ENCODE data around the gene AGAP1.

The AGAP1 gene

DNA sequence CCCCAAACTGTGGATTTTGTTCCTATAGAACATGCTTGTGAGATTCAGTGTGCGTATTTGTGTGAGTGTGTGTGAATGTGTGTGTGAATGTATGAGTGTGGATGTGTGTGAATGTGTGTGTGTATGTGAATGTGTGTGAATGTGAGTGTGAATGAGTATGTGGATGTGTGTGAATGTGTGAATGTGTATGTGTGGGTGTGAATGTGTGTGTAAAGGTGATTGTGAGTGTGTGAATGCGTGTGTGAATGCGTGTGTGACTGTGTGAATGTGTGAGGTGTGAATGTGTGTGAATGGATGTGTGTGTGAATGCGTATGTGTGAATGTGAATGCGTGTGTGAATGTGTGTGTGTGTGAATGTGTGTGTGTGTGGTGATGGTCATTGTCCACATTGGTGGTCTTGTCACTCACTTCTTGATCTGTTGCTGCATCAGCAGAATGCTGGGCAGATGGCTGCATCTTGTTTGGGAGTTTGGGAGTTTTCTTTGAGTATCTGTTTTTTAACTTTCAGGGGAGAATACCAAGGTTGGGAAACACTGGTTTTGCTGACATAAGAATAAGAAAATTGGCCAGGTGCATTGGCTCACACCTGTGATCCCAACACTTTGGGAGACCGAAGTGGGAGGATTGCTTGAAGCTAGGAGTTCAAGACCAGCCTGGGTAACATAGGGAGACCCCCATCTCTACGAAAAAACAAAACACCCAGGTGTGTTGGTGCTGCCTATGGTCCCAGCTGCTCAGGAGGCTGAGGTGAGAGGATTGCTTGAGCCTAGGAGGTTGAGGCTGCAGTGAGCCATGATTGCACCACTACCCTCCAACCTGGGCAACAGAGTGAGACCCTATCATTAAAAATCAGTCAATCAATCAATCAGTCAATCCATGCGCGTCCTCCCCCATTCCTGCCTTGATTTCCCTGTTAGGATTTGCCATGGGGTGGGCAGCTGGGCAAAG, 18.2 kb downstream of the AGAP1 start:
- no peaks in the 10 kb centered on the region for H3K27me3 ChIP-seq (replicated peaks; ENCODE audit: control insufficient read depth, insufficient read depth, low read length)
- H3K4me3 ChIP-seq (ENCODE audit: low read length), result no peak overlapping the region
- no peak for DNase-seq (ENCODE audit: low read depth)
- H3K4me1 ChIP-seq (ENCODE audit: control insufficient read depth, insufficient read depth, low read length), result peaks cover 8% of the 10 kb centered on the region
- no peaks in the 10 kb centered on the region for H3K9me3 ChIP-seq (ENCODE audit: control insufficient read depth, low read length)
- H3K36me3 ChIP-seq (ENCODE audit: control insufficient read depth, insufficient read depth, low read length, severe bottlenecking), result no peaks in the 10 kb centered on the region
- no peak overlapping the region for H3K9ac ChIP-seq (ENCODE audit: low read length)

DNA sequence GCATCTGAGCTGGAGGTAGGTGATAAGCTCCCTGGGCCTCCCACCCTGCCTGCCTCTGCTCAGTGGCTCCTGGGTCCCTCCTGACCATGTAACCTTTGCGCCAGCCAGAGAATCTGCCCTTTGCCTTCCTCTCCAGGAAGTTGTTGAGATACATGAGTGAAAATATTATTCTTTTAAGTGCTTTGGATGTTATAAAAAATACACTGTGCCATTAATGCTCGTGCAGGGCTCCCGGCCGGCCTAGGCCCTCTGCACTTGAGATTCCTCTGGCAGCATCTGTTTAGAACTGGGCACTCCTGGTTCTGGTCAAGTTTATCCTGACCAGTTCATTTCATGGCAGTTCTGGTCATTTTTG, 18.8 kb downstream of the AGAP1 start:
- Histone ChIP-seq H3K9me3 (ENCODE audit: control insufficient read depth, low read length) (no peaks in the 10 kb centered on the region), H3K4me3 (ENCODE audit: low read length) (no peak overlapping the region), H3K4me1 (ENCODE audit: control insufficient read depth, insufficient read depth, low read length) (peaks cover 8% of the 10 kb centered on the region), H3K9ac (ENCODE audit: low read length) (no peak overlapping the region), H3K27me3 (replicated peaks; ENCODE audit: control insufficient read depth, insufficient read depth, low read length) (no peaks in the 10 kb centered on the region), H3K36me3 (ENCODE audit: control insufficient read depth, insufficient read depth, low read length, severe bottlenecking) (no peaks in the 10 kb centered on the region)
- no peak for DNase-seq (ENCODE audit: low read depth)

DNA sequence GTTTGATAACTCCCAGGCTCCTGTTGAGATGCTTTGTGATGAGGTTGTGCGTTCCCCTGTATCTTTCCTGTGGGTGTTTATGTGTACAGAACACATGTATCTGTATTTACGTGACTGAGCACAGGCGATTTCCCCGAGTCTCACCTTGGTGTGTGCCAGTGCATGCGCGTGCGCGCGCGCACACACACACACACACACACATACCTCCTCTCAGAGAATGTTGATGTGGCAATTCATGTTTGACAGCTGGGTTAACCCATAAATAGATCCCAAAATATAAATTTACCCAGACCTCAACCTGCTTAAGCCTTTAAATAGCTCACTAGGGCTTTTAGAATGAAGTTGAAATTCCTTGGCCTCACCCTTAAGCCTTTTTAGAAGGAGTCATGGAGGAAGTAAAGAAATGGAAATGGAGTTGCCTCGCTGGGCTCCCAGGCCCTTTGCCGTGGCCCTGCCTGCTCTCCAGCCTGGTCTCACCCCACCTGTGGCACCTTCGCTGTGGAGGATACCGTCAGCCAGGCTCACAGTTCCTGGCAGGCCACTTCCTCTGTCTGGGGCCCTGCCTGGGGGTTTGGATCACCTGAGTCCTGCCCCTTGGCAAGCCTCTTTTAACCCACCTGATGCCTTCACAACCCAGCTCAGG, 20.3 kb downstream of the AGAP1 start:
- Histone ChIP-seq H3K9ac (ENCODE audit: low read length) (no peak overlapping the region), H3K36me3 (ENCODE audit: control insufficient read depth, insufficient read depth, low read length, severe bottlenecking) (no peaks in the 10 kb centered on the region), H3K9me3 (ENCODE audit: control insufficient read depth, low read length) (no peaks in the 10 kb centered on the region), H3K4me3 (ENCODE audit: low read length) (no peak overlapping the region), H3K27me3 (replicated peaks; ENCODE audit: control insufficient read depth, insufficient read depth, low read length) (no peaks in the 10 kb centered on the region), H3K4me1 (ENCODE audit: control insufficient read depth, insufficient read depth, low read length) (peaks cover 8% of the 10 kb centered on the region)
- no peak for DNase-seq (ENCODE audit: low read depth)

DNA sequence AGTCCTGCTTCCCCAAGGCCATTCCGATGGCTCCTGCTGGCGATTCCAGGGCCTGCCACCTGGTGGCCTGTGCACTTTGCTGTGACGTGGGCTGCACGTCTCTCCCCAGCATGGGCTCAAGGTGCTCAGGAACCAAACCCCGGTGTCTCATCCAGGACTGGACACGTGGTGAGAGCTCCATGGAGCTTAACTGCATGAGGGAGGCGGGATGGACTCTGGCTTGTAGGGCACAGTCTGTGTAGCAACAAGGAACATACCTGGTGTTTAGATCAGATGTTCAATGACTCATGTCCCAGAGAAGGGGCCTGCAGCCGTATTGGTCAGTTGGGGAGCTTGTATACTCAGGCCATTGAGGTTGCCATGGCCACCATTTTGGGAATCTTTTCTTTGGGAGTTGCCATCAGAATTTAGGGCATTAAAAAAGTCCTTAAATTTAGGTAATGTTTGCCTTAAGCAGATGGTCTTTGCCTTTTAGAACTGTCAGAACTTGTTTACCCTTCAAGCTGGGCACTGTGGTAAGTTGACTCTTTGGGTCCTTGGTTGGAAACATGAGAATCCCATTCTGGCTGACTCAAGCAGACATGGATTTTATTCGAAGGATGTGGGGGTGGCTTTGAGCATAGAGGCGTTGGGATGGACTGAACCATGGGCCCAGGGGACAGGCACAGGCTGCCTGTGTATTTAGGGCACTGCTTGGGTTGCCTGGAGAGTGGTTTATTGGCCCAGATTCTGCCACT, 21.0 kb downstream of the AGAP1 start:
- no peak overlapping the region for H3K4me3 ChIP-seq (ENCODE audit: low read length)
- no peaks in the 10 kb centered on the region for H3K36me3 ChIP-seq (ENCODE audit: control insufficient read depth, insufficient read depth, low read length, severe bottlenecking)
- H3K4me1 ChIP-seq (ENCODE audit: control insufficient read depth, insufficient read depth, low read length), result peaks cover 8% of the 10 kb centered on the region
- H3K9ac ChIP-seq (ENCODE audit: low read length), result no peak overlapping the region
- no peak for DNase-seq (ENCODE audit: low read depth)
- H3K9me3 ChIP-seq (ENCODE audit: control insufficient read depth, low read length), result no peaks in the 10 kb centered on the region
- H3K27me3 ChIP-seq (replicated peaks; ENCODE audit: control insufficient read depth, insufficient read depth, low read length), result no peaks in the 10 kb centered on the region

DNA sequence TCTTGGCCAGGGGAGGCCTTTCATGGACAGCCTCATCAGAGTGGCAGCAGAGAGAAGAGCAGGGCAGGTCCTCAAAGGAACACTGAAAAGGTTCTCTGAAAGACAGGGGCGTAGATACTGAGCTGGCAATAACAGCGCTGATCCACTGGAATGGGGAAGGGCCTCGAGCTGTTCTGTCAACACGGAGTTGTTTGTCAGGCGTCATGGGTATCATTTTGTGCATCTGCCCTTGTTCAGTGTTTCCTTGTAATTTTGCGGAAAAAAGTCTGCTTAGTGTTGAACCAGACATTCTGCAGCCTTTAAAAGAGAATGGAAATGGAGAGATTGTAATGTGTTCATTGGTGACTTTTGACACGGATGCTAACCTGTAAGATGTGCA, 21.5 kb downstream of the AGAP1 start:
- H3K9me3 ChIP-seq (ENCODE audit: control insufficient read depth, low read length), result no peaks in the 10 kb centered on the region
- H3K27me3 ChIP-seq (replicated peaks; ENCODE audit: control insufficient read depth, insufficient read depth, low read length), result no peaks in the 10 kb centered on the region
- H3K4me3 ChIP-seq (ENCODE audit: low read length), result no peak overlapping the region
- DNase-seq (ENCODE audit: low read depth), result no peak
- H3K9ac ChIP-seq (ENCODE audit: low read length), result no peak overlapping the region
- H3K4me1 ChIP-seq (ENCODE audit: control insufficient read depth, insufficient read depth, low read length), result peaks cover 8% of the 10 kb centered on the region
- no peaks in the 10 kb centered on the region for H3K36me3 ChIP-seq (ENCODE audit: control insufficient read depth, insufficient read depth, low read length, severe bottlenecking)

DNA sequence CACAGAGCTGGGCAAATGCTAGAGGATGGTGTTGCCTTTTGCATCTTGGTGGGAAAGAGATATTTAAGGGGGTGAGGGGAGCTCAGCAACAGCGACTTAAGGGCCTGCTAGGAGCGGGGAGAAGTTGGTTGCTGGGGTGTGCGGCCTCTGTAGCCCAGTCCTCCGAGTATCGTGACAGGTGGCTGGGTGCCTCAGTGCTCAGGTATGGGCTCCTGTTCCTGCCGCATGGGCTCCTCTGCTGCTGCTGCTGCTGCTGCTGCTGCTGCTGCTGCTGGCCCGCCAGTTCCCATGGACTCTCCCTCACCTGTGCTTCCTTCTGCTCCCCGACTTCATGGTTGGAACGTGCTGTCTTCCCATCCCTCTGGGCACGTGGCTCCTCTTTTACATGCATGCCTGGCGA, 22.0 kb downstream of the AGAP1 start:
- H3K36me3 ChIP-seq (ENCODE audit: control insufficient read depth, insufficient read depth, low read length, severe bottlenecking), result no peaks in the 10 kb centered on the region

DNA sequence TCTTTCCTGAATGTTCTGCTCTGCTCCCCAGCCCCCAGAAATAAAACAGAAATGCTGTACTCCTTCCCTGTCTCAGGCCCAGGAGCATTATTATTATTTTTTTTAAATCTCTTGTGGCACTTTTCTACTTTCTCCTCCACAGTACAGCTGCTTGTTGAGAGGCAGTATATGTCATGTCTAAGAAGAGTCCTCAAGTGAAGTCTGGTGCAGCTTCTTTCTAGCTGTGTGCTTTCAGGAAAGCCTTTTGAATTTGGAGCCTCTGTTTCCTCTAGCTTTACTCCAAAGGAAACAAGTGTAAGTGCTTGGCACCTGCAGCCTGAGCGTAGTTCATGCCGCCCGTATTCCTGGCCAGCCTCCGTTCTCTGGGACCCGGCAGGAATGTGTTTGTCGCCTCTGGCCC, 22.4 kb downstream of the AGAP1 start:
- DNase-seq (ENCODE audit: low read depth), result no peak
- Histone ChIP-seq H3K4me1 (ENCODE audit: control insufficient read depth, insufficient read depth, low read length) (peaks cover 5% of the 10 kb centered on the region), H3K4me3 (ENCODE audit: low read length) (no peak overlapping the region), H3K9ac (ENCODE audit: low read length) (no peak overlapping the region), H3K9me3 (ENCODE audit: control insufficient read depth, low read length) (no peaks in the 10 kb centered on the region), H3K36me3 (ENCODE audit: control insufficient read depth, insufficient read depth, low read length, severe bottlenecking) (no peaks in the 10 kb centered on the region), H3K27me3 (replicated peaks; ENCODE audit: control insufficient read depth, insufficient read depth, low read length) (no peaks in the 10 kb centered on the region)

More for the DNA sequence above, 22.0 kb downstream of the AGAP1 start:
- no peaks in the 10 kb centered on the region for H3K9me3 ChIP-seq (ENCODE audit: control insufficient read depth, low read length)
- no peaks in the 10 kb centered on the region for H3K27me3 ChIP-seq (replicated peaks; ENCODE audit: control insufficient read depth, insufficient read depth, low read length)
- H3K9ac ChIP-seq (ENCODE audit: low read length), result no peak overlapping the region
- DNase-seq (ENCODE audit: low read depth), result no peak
- H3K4me1 ChIP-seq (ENCODE audit: control insufficient read depth, insufficient read depth, low read length), result peaks cover 8% of the 10 kb centered on the region
- H3K4me3 ChIP-seq (ENCODE audit: low read length), result no peak overlapping the region

DNA sequence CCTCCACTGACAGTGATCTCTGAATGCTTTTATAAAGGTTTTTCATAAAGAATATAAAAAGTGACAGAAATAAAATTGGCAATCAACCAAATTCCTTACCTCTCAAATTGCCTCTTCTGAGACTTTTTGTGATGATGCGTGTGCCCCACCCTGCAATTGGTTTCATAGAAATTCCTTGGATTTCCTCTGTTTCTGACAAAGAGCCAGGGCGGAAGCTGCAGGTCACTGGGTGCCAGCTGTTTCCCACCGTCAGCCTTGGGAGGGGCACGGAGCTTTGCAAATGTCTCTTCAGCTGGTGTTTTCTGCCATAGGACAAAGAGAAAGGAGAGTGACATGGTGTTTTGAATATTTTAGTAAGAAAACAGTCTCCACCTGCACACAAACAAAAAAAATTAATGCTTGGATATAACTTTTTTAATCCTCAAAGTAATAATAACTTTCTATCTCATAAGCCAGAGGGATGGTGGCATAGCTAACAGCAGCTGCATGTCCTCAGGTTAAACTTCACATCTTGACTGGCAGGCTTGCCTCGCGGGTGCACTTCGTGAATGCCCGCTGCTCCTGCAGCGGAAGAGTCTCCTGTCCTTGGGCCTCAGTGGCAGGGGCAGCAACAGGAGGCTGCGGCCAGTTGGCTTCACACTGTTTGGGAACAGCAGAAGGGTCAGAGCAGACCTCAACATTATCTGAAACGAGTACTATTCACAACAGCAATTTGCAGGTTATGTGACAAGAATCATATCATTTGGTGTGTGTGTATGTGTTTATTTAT, 24.7 kb downstream of the AGAP1 start:
- Histone ChIP-seq H3K4me1 (ENCODE audit: control insufficient read depth, insufficient read depth, low read length) (peaks cover 6% of the 10 kb centered on the region), H3K4me3 (ENCODE audit: low read length) (no peak overlapping the region), H3K36me3 (ENCODE audit: control insufficient read depth, insufficient read depth, low read length, severe bottlenecking) (no peaks in the 10 kb centered on the region), H3K9me3 (ENCODE audit: control insufficient read depth, low read length) (no peaks in the 10 kb centered on the region), H3K9ac (ENCODE audit: low read length) (no peak overlapping the region), H3K27me3 (replicated peaks; ENCODE audit: control insufficient read depth, insufficient read depth, low read length) (no peaks in the 10 kb centered on the region)
- DNase-seq (ENCODE audit: low read depth), result no peak

DNA sequence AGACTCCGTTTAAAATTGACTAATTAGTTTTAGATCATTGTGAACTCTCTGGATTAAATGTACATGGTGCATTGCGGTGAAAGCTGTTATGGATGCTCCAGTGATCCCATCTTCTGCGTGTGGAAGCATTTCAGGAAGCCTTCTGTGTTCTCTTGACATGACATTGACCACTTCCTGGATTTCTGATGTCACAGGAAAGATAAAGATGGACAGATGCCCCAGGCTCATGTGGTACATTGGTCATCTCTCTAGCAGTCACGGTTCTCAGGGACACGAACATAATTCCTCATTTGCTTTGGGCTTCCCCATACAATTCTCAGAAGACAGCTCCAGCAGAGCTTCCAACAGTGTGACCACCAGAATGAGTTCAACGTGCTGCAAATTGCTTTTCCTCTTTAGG, 26.9 kb downstream of the AGAP1 start:
- H3K4me1 ChIP-seq (ENCODE audit: control insufficient read depth, insufficient read depth, low read length), result peaks cover 6% of the 10 kb centered on the region
- H3K4me3 ChIP-seq (ENCODE audit: low read length), result no peak overlapping the region
- no peaks in the 10 kb centered on the region for H3K27me3 ChIP-seq (replicated peaks; ENCODE audit: control insufficient read depth, insufficient read depth, low read length)
- H3K9me3 ChIP-seq (ENCODE audit: control insufficient read depth, low read length), result no peaks in the 10 kb centered on the region
- no peaks in the 10 kb centered on the region for H3K36me3 ChIP-seq (ENCODE audit: control insufficient read depth, insufficient read depth, low read length, severe bottlenecking)
- H3K9ac ChIP-seq (ENCODE audit: low read length), result no peak overlapping the region
- DNase-seq (ENCODE audit: low read depth), result no peak

DNA sequence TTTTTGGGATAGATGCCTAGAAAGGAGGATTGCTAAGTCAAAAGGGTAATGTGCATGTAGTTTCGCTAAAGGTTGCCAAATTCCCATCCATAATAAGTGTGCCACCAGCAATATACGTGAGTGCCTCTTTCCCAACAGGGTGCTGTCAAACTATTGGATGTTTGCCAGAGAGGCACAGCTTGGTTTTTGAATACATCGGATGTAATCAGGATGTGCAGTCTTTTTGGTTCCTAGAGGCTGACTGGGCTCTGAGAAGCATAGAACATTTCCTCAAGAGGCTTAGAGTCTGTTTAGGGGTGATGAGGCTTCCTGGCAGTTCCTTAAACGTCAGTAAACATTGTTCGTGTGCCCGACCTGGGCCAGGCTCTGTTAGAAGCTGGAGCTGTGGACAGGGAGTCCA, 28.0 kb downstream of the AGAP1 start:
- Histone ChIP-seq H3K9ac (ENCODE audit: low read length) (no peak overlapping the region), H3K9me3 (ENCODE audit: control insufficient read depth, low read length) (no peaks in the 10 kb centered on the region), H3K36me3 (ENCODE audit: control insufficient read depth, insufficient read depth, low read length, severe bottlenecking) (no peaks in the 10 kb centered on the region)

DNA sequence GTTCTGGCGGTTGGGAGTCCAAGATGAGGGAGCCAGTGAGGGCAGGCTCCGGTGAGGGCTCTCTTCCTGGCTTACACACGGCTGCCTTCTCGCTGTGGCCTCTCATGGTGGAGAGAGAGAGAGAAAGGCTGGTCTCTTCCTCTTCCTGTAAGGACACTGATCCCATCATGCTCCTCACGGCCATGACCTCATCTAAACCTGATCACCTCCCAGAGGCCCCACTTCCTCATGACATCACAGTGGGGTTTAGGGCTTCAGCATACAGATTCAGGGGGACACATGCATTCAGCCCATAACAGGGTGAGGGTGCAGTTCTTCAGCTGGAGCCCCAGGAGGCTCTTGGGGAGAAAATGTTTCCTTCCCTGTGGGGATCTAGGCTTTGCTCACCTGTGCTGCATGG, 29.2 kb downstream of the AGAP1 start:
- peaks cover 6% of the 10 kb centered on the region for H3K4me1 ChIP-seq (ENCODE audit: control insufficient read depth, insufficient read depth, low read length)
- no peaks in the 10 kb centered on the region for H3K36me3 ChIP-seq (ENCODE audit: control insufficient read depth, insufficient read depth, low read length, severe bottlenecking)
- H3K9ac ChIP-seq (ENCODE audit: low read length), result no peak overlapping the region
- DNase-seq (ENCODE audit: low read depth), result no peak
- no peaks in the 10 kb centered on the region for H3K27me3 ChIP-seq (replicated peaks; ENCODE audit: control insufficient read depth, insufficient read depth, low read length)
- no peaks in the 10 kb centered on the region for H3K9me3 ChIP-seq (ENCODE audit: control insufficient read depth, low read length)
- no peak overlapping the region for H3K4me3 ChIP-seq (ENCODE audit: low read length)

More for the DNA sequence above, 28.0 kb downstream of the AGAP1 start:
- Histone ChIP-seq H3K4me3 (ENCODE audit: low read length) (no peak overlapping the region), H3K27me3 (replicated peaks; ENCODE audit: control insufficient read depth, insufficient read depth, low read length) (no peaks in the 10 kb centered on the region), H3K4me1 (ENCODE audit: control insufficient read depth, insufficient read depth, low read length) (peaks cover 6% of the 10 kb centered on the region)
- DNase-seq (ENCODE audit: low read depth), result peak; percentile 30
